HUES6 (cell line): ENCODE results near the gene BIRC7.

Source experiments
- H3K27ac ChIP-seq: 2 replicates; pipeline ENCODE4 v1.7.0; 2013; ENCODE audit warnings: low read depth, mild to moderate bottlenecking, low read length, inconsistent platforms
- H3K27me3 ChIP-seq: 2 replicates; pipeline ENCODE4 v1.6.1; 2013; ENCODE audit warnings: low read length; ENCODE audit not compliant: control insufficient read depth, insufficient read depth
- H3K36me3 ChIP-seq: 2 replicates; pipeline ENCODE4 v1.6.1; 2013; ENCODE audit warnings: low read length; ENCODE audit not compliant: control insufficient read depth, insufficient read depth
- H3K4me1 ChIP-seq: 2 replicates; pipeline ENCODE4 v1.6.1; 2013; ENCODE audit warnings: low read length; ENCODE audit not compliant: control insufficient read depth, insufficient read depth
- H3K4me3 ChIP-seq: 2 replicates; pipeline ENCODE4 v1.5.1; 2013; ENCODE audit warnings: low read depth, low read length
- H3K9ac ChIP-seq: one replicate; pipeline ENCODE4 v1.6.1; 2013; ENCODE audit warnings: mild to moderate bottlenecking, low read length
- H3K9me3 ChIP-seq: 2 replicates; pipeline ENCODE4 v1.6.1; 2013; ENCODE audit warnings: low read depth, low read length; ENCODE audit not compliant: control insufficient read depth, insufficient read depth

The BIRC7 gene

GRCh38 chr20:63258781-63259180 is 23.1 kb downstream of the BIRC7 start:
- no peak overlapping the region for H3K27ac ChIP-seq
- no peak overlapping the region for H3K9ac ChIP-seq
- no peaks in the 10 kb centered on the region for H3K9me3 ChIP-seq
- no peak overlapping the region for H3K4me3 ChIP-seq
- H3K4me1 ChIP-seq, result peaks cover 28% of the 10 kb centered on the region
- H3K27me3 ChIP-seq, result peaks cover 32% of the 10 kb centered on the region
- no peaks in the 10 kb centered on the region for H3K36me3 ChIP-seq

DNA sequence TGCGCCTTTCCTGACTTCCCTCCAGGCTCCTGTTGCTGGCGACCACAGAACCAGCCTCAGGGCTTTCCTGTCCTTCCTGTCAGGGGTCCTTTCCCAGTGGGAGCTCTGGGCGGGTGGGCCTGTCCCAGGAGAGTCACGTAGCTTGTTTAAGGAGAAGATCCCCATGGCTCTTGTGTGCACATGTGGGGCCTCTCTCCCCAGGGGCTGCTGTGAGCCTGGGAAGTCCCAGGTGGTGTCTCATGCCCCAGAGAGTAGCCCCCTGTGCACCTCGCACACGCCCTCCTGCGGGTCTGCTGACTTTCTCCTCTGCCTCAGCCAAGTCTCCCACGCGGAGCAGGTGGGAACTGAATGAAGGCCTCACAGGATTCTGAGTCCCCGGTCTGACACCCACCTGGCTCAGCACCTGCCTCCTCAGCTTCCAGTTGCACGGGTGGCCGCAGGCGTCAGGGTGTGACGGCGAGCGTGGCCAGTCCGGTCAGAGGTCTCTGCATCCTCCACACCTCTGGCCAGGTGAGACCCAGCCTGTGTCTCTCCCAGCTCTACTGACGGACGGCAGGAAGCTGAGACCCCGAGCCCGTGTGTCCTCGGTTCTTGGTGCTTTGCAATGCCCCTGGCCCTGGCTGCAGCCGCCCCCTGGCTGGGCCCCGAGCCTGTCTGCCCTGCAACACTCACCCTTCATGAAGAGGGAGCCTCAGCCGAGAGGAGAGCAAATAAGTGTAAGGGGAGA is 24.2 kb downstream of the BIRC7 start:
- Histone ChIP-seq H3K9me3 (no peaks in the 10 kb centered on the region), H3K36me3 (no peaks in the 10 kb centered on the region), H3K4me3 (no peak overlapping the region), H3K9ac (no peak overlapping the region), H3K27ac (no peak overlapping the region), H3K4me1 (peaks cover 27% of the 10 kb centered on the region), H3K27me3 (peaks cover 24% of the 10 kb centered on the region)

GRCh38 chr20:63260521-63260920 is 24.8 kb downstream of the BIRC7 start:
- Histone ChIP-seq H3K4me3 (no peak overlapping the region), H3K9ac (no peak overlapping the region), H3K36me3 (no peaks in the 10 kb centered on the region), H3K4me1 (peaks cover 21% of the 10 kb centered on the region), H3K9me3 (no peaks in the 10 kb centered on the region), H3K27me3 (peaks cover 17% of the 10 kb centered on the region), H3K27ac (no peak overlapping the region)

- Histone ChIP-seq H3K9ac (no peak overlapping the region), H3K9me3 (no peaks in the 10 kb centered on the region), H3K36me3 (no peaks in the 10 kb centered on the region), H3K27ac (no peak overlapping the region), H3K4me3 (no peak overlapping the region), H3K4me1 (peaks cover 16% of the 10 kb centered on the region; the same call in 1 of the 2 replicates), H3K27me3 (peaks cover 10% of the 10 kb centered on the region; the same call in 1 of the 2 replicates)
Observed at GRCh38 chr20:63261060-63261794, 25.5 kb downstream of the BIRC7 start.

- Histone ChIP-seq H3K9me3 (no peaks in the 10 kb centered on the region), H3K4me1 (peaks cover 15% of the 10 kb centered on the region; the same call in 1 of the 2 replicates), H3K27me3 (peaks cover 3% of the 10 kb centered on the region; the same call in 1 of the 2 replicates), H3K9ac (no peak overlapping the region), H3K4me3 (no peak overlapping the region), H3K36me3 (no peaks in the 10 kb centered on the region), H3K27ac (no peak overlapping the region)
Observed at GRCh38 chr20:63261795-63262528, 26.3 kb downstream of the BIRC7 start.

DNA sequence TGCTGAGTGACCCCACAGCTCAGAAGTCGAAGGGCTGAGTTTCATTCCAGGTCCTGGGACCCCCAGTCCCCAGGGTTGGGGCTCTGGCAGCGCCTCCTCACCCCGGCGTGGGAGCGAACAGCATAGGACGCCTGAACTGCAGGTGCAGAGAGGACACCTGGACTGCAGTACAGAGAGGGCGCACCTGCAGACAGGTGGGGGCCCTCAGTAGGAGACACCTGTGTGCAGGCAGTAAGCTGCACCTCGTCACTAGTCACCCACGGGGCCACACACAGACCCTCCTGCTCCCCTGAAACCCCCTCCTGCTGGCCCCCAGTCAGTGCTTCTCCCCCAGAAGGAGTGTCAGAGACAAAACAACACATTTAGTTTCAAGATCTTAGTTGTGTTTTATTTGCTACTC is 27.1 kb downstream of the BIRC7 start:
- Histone ChIP-seq H3K9ac (no peak overlapping the region), H3K36me3 (no peaks in the 10 kb centered on the region), H3K4me1 (peaks cover 15% of the 10 kb centered on the region; the same call in 1 of the 2 replicates), H3K27ac (no peak overlapping the region), H3K9me3 (no peaks in the 10 kb centered on the region), H3K27me3 (no peaks in the 10 kb centered on the region; the same call in 1 of the 2 replicates), H3K4me3 (no peak overlapping the region)

GRCh38 chr20:63264000-63264399 is 28.3 kb downstream of the BIRC7 start:
- no peaks in the 10 kb centered on the region for H3K9me3 ChIP-seq
- peaks cover 22% of the 10 kb centered on the region; the same call in 1 of the 2 replicates for H3K4me1 ChIP-seq
- H3K27ac ChIP-seq, result no peak overlapping the region
- no peak overlapping the region for H3K9ac ChIP-seq
- no peak overlapping the region for H3K4me3 ChIP-seq
- H3K36me3 ChIP-seq, result no peaks in the 10 kb centered on the region
- no peaks in the 10 kb centered on the region; the same call in 1 of the 2 replicates for H3K27me3 ChIP-seq

- Histone ChIP-seq H3K27me3 (no peaks in the 10 kb centered on the region; the same call in 1 of the 2 replicates), H3K4me1 (peaks cover 21% of the 10 kb centered on the region; the same call in 1 of the 2 replicates), H3K9me3 (no peaks in the 10 kb centered on the region), H3K4me3 (no peak overlapping the region), H3K9ac (no peak overlapping the region), H3K36me3 (no peaks in the 10 kb centered on the region), H3K27ac (no peak overlapping the region)
Observed at GRCh38 chr20:63264519-63264918, 28.8 kb downstream of the BIRC7 start.

DNA sequence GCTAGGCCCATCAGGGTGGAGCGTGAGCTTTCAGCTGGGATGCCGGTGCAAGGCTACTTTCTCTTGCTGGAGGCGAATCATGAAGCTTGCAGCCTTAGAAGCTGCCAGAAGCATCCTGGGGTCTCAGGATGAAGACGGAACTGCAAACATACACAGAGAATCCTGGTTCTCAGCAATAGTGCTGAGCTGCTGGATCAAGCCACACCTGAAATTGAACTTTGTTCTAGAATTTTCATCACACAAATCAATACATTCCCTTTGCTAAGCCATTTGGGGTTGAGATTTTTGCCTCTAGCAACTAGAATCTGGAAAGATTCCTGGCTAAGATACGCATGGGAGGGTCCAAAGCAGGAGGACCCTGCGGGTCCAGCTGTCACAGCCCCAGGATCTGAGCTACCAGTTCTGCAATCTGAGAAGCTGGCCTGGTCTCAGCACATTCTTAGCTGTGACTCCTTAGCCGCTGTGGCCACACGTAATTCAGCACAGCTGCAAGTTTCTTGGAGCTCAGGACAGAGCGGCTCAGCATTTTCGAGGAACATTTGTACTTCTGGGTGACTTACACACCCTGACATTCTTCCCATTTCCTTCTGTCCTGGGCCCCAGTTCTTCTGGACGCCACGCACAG is 30.3 kb downstream of the BIRC7 start:
- no peak overlapping the region for H3K27ac ChIP-seq
- H3K36me3 ChIP-seq, result no peaks in the 10 kb centered on the region
- no peaks in the 10 kb centered on the region; the same call in 1 of the 2 replicates for H3K27me3 ChIP-seq
- H3K4me3 ChIP-seq, result no peak overlapping the region
- H3K9ac ChIP-seq, result no peak overlapping the region
- peaks cover 21% of the 10 kb centered on the region; the same call in 1 of the 2 replicates for H3K4me1 ChIP-seq
- no peaks in the 10 kb centered on the region for H3K9me3 ChIP-seq

- Histone ChIP-seq H3K36me3 (no peaks in the 10 kb centered on the region), H3K27me3 (no peaks in the 10 kb centered on the region; the same call in 1 of the 2 replicates), H3K9ac (no peak overlapping the region), H3K4me1 (peaks cover 14% of the 10 kb centered on the region; the same call in 1 of the 2 replicates), H3K4me3 (no peak overlapping the region), H3K9me3 (no peaks in the 10 kb centered on the region), H3K27ac (no peak overlapping the region)
Observed at GRCh38 chr20:63267691-63268090, 32.0 kb downstream of the BIRC7 start.
